HG02588 (cell line): ENCODE data around the gene CIT.
"Not testable (repeated sequence)": the region's sequence is repeated elsewhere in the genome, so short reads cannot be mapped to it uniquely, and the experiment has no call there.

Experiments
- ATAC-seq: cut with Tn5 transposase; IDR thresholded peaks from one replicate; pipeline ENCODE4 v1.9.1; 2021; ENCODE audit warnings: mild to moderate bottlenecking, moderate library complexity; ENCODE audit not compliant: unreplicated experiment

CIT gene

GRCh38 chr12:119876761-119877638 lies at the start of gene CIT:
CIT (minus strand) TSS chr12:119877320; CDS start chr12:119876168, 1,152 bp downstream.
- ATAC-seq = peak; percentile 99

DNA sequence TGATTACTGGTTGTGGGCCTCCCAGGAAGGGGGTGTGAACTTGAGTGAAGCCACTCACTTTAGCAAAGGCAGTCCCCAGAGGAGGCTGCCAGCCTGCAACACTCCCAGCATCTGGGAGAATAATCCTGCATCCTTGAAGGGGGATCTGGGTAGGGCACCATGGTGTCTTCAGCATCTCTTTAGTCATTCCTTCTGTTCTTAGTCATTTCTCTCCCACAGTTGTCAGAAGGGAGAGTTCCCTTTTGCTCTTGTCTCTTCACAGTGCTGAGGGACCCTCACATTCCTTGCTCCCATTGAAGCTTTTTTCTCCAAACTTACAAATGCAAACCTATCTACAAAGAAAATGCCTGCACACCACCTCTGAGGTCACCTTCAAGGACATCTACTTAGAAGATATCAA lies 48.1 kb upstream of the CIT start:
- ATAC-seq = no peak

DNA sequence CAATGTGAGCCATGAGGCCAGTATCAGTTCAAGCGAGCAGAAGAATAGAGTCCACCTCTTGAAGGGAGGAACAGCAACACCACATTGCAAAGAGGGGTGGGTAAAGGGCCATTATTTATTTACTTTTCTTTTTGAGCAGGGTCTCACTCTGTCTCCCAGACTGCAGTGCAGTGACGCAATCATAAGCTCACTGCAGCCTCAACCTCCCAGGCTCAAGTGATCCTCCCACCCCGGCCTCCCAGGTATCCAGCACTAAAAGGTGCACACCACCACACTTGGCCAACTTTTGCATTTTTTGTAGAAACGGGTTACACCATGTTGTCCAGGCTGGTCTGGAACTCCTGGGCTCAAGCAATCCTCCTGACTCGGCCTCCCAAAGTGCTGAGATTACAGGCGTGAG lies 42.9 kb upstream of the CIT start:
- ATAC-seq = no peak

- ATAC-seq = no peak
Measured at GRCh38 chr12:119915894-119916510, 38.9 kb upstream of the CIT start.

DNA sequence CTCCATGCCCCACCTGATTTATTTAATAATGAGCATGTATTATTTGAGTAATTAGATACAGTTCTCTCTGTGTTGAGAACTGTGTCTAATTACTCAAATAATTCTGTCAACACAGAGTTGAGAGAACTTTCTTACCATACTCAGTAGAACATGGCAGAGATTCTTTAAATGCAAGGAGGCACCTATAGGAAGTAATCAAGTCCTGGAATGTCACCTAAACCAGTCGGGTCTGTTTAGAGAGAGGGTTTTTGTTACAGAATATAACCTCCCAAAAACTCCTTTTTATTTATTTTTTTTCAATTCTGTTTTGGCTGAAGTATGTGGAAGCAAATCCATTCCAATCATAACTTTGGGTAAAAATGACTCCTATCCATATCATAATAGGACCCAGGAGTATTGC lies 37.5 kb upstream of the CIT start:
- no peak for ATAC-seq

DNA sequence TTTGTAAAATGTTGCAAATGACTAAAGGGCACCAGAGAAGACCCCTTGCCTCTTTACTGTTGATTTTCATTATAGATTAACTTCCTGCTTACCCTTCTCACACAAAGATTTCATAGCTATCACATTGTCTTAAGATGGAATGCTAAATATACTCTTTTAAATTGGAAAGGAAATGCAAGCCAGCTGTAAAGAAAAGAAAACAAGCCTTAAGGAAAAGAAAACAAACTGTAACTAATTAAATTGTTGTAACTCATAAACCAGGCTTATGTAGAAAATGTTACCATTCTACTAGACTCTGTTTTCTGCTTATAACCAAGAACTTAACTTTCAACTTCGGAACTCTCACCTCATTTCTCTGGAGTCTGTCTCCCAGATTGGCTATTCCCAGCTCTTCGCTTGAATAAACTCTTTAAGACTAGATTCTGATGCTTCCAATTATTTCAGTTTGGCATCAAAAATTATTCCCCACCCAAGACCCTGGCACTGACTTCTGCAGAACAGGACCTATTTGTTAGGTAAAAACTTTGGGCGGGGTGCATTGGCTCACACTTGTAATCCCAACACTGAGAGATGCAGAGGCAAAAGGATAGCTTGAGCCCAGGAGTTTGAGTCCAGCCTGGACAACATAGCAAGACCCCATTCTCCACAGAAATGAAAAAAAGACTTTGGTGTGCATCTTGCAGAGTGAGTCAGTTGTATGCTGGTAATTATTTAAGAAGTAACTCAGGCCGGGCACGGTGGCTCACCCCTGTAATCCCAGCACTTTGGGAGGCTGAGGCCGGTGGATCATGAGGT lies 36.6 kb upstream of the CIT start:
- no peak for ATAC-seq

DNA sequence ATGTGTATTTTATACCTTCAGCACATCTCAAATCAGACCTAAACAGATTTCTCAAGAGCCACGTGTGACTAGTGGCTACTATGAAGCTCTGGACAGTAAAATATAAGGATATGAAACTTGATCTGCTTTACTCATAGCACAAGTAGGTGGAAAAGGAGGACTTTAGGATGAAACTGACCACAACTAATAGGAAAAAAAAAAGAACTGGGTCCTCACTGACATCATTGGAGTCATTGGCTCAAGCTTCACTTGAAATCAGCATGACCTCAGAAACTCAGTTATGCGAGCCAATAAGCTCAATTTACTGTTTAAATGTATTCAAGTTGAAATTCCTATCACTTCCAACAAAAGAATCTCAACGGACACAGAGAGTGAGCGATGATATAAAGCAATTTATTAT lies 34.1 kb upstream of the CIT start:
- ATAC-seq = no peak

DNA sequence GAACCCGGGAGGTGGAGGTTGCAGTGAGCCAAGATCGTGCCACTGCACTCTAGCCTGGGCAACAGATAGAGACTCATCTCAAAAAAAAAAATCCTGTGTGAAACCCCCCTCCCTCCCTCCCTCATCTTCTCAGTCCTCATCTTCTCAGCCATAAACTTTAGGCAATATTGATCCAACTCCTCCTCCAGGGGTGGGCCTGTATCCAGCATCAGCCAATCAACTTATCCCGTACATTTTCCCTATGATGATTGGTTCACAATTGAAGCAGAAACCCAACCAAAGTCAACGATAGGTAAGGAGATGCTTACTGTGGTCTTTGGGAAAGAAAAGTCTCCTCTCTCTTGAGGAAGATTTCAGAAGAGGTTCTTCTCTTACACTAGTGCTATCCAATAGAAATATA lies 33.5 kb upstream of the CIT start:
- ATAC-seq = no peak

DNA sequence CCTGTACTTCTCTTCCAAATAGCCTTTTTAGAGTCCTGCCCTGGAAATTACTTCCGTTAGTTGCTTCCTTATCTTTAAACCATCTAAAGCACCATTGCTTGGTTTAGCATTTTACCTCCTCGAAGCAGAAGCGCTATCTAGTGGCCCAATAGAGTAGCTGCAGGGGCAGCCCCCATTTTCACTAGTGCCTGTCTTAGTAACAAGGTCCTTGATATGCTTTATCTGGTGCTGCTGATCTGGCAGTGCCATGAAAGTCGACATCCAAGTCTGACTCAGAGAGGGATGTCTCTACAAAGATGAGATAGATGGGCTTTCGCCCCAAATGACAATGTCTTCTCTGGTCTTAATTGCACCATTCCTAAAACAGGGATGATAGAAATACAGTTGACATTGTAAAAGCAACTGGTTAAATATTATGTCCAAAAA lies 25.0 kb upstream of the CIT start:
- peak; percentile 47 for ATAC-seq

DNA sequence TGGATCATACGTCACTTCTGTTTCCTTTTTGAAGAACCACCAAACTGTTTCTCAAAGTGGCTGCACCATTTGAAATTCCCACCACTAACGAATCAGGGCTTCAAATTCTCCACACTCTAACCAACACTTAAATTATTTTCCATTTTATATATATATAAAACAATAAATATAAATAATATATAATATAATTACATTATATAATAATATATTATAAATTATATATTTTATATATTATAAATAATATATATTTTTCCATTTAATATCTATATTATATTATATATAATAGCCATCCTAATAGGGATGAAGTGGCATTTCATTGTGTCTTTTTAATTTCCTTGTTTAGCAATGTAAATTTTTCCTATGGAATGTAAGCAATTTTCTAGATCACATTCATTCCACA lies 24.6 kb upstream of the CIT start:
- no peak for ATAC-seq

GRCh38 chr12:119894916-119895315 lies 17.8 kb upstream of the CIT start:
- no peak for ATAC-seq

- ATAC-seq = not testable (repeated sequence)
Measured at GRCh38 chr12:119892611-119893010, 15.5 kb upstream of the CIT start.

GRCh38 chr12:119885549-119885948 lies 8.4 kb upstream of the CIT start:
- no peak for ATAC-seq

DNA sequence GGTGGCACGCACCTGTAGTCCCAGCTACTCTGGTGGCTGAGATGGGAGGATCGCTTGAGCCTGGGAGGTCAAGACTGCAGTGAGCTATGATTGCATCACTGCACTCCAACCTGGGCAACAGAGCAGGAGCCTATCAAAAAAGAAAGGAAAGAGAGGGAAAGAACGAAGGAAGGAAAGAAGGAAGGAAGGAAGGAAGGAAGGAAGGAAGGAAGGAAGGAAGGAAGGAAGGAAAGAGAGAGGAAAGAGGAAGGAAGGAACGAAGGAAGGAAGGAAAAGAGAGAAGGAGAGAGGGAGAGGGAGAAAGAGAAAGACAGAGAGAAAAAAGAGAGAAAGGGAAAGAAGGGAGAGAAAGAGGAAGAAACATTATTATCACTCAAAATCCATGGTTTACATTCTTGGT lies 6.7 kb upstream of the CIT start:
- not testable (repeated sequence) for ATAC-seq

GRCh38 chr12:119883237-119883636 lies 6.1 kb upstream of the CIT start:
- no peak for ATAC-seq

- no peak for ATAC-seq
Measured at GRCh38 chr12:119877639-119877948, 474 bp upstream of the CIT start.

DNA sequence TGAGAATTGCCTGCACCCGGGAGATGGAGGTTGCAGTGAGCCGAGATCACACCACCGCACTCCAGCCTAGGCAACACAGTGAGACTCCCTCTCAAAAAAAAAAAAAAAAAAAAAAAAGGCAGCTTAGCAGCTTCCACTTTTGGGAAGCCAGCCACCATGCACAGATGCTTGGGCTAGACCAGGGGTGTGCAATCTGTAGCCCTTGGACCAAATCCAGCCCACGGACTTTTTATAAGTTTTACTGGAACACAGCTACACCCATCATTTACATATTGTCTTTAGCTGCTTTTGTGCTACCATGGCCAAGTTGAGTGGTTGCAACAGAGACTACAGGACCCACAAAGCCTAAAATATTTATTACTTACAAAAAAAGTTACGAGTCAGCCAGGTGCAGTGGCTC lies 6.7 kb downstream of the CIT start:
- no peak for ATAC-seq

DNA sequence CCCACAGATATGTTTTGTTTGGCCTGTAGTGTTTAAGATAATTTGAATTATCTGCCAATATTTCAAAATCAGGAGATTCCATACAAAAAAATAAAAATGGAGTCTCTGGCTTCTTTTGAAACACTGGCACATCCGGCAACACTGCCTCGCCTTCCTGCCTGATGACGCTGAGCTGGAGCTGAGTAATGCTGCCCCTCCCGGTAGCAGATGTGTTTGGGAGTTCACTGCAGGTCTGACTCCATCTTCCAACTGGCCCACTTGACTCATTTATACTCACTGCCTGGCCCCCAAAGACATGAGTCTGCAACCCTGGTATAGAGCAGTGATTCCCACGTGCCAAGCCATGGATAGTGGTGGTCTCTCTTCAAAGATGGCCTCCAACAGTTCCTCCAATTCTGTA lies 7.4 kb downstream of the CIT start:
- no peak for ATAC-seq

DNA sequence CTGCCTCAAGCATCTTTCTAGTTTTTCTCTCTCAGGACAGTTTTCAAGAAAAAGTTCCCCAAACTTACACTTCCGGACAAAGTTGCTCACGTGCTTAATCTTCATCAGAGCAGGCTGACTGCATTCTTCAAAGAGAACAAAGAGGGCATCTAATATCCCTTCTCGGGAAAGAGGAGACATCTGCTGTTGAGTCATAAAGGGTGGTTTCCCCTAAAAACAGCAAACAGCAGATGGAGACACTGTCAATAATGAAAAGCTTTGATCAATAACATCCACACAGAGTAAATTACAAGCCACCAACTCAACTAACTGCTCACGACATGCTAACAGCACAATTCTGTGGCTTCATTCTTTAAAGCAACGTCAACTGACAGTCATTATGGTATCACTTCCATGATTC lies 8.1 kb downstream of the CIT start:
- no peak for ATAC-seq

DNA sequence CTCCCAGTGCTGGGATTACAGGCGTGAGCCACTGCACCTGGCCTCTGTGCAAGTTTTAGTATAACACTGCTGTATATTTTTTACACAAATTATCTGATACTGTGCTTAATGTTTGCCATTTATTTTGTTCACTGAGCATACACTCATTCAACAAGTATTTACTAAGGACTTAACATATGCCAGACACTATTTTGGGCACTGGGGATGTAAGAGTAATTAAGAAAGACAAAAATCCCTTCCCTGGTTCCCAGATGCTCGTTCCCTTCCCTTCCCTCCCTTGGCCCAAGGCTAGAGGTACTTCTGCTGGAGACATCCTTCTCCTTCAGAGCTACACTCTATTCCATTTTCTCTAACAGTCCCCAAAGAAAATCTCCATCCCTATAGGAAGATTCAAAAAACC lies 12.5 kb downstream of the CIT start:
- ATAC-seq = no peak

GRCh38 chr12:119859241-119859640 lies 17.9 kb downstream of the CIT start:
- ATAC-seq = no peak

DNA sequence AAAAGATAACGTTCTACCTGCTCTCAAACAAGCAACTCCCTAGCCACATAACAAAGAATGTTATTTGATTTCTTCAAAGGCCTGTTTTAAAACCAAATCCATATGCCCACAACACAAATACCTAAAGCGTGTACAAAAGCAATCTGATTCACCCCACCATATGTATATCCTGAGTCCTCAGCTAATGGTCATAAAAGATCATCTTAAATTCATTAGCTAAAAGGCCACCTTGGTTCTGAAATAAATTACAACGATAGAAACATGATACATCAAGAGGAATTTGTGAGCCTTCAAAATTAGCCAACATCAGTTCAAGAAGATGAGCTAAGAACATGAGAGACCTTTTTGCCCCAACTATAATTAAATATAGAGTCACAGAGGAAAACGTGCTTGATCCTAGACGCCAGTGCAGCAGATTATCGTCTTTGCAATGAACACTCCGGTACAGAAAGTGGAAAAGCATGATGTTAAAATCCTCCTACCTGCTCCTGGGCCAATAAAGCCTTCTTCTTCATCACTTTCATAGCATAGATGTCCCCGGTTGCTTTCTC lies 20.0 kb downstream of the CIT start:
- no peak for ATAC-seq
